Embryonic facial prominence (tissue), 1 donor: ENCODE data around the gene ADGRG3.
"Not testable (repeated sequence)": the region's sequence is repeated elsewhere in the genome, so short reads cannot be mapped to it uniquely, and the experiment has no call there.

Experiments
- DNase-seq: peaks from one replicate; pipeline ENCODE4 v3.0.0-alpha.2; 2016; ENCODE audit errors: extremely low spot score

The ADGRG3 gene

DNA sequence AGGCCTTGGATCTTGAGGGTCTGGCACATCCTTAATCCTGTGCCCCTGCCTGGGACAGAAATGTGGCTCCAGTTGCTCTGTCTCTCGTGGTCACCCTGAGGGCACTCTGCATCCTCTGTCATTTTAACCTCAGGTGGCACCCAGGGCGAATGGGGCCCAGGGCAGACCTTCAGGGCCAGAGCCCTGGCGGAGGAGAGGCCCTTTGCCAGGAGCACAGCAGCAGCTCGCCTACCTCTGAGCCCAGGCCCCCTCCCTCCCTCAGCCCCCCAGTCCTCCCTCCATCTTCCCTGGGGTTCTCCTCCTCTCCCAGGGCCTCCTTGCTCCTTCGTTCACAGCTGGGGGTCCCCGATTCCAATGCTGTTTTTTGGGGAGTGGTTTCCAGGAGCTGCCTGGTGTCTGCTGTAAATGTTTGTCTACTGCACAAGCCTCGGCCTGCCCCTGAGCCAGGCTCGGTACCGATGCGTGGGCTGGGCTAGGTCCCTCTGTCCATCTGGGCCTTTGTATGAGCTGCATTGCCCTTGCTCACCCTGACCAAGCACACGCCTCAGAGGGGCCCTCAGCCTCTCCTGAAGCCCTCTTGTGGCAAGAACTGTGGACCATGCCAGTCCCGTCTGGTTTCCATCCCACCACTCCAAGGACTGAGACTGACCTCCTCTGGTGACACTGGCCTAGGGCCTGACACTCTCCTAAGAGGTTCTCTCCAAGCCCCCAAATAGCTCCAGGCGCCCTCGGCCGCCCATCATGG, 4.0 kb upstream of the ADGRG3 start:
- DNase-seq = no peak

DNA sequence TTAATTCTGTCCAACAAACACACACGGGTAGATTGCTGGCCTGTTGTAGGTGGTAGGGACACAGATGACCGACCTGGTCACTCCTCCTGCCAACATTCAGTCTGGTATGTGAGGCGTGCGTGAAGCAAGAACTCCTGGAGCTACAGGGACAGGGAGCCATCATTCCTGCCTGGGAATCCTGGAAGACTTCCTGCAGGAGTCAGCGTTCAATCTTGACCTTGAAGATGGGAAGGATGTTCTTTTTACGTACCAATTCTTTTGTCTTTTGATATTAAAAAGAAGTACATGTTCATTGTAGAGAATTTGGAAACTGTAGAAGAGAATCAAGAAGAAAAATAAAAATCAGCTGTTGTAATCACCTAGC, 3.5 kb upstream of the ADGRG3 start:
- DNase-seq = no peak

DNA sequence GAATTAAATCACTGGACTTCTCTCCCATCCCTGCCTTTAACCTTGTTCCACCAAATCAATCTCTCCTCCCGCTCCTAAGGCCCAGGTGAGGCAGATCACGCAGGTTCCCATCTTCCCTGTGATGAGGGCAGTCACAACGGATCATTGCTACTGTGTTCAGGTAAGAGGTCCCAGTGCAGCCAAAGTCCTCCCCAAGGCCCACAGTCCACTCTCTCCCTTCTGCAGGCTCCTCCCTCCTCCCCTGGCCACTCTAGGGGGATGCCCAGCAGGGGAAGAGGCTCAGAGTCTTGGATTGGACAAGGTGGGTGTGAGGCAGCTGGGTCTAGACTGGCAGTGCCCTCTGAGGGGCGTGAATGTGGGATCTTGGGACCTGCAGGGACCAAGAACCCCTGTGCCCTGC, 2.6 kb upstream of the ADGRG3 start:
- DNase-seq = no peak

DNA sequence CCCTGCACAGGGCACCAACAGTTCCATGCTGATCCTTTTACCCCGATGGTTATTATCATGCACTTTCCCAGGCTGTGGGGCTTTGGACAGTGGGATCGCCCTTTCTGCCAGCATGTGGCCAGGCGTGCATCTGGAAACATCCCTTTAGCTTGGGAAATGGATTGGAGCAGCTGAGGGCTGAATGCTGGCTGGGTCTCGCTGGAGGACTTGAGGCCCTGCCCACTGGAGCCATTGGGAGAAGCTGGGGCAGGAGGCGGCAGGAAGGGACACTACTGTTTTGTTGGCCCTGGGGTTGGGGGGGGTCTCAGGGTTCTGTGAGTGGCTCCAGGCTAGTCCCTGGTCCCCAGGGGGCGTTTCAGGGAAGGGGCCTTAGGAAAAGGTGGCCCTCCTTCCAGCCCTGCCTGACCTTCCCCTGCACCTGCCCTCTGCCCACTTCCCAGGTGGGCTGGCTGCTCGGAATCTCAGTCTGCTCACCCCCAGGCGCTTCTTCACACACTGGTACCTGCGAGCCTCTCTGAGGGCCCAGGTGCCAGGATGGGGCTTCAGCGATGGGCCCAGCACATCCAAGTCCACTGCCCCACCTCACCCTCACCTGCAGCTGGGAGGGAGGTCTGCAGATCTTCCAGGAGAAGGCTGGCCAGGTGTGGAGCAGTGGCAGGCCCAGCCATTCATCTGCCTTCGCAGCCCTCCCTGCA, 1.6 kb upstream of the ADGRG3 start:
- DNase-seq = no peak

DNA sequence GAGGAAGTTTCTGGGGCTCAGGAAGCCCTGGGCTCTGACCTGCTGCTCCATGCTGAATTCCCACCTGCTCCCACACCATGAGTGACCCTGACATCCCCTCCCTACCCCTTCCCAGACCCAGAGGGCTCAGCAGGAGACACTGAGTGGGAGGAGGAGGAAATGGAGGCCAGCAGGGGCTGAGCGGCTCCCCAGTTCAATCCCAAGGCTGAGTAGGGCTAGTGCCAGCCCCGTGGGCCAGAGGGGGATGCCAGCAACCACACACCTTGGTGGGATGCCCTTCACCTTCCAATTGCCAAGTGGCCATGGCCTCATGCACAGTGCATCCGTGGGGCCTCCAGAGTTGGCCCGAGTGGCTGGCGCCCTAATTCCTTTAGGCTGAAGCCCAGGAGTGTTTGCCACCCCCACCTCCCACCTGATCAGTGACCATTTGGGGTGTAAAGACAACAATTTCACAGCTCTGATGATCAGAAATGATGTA, 1.0 kb upstream of the ADGRG3 start:
- no peak for DNase-seq

DNA sequence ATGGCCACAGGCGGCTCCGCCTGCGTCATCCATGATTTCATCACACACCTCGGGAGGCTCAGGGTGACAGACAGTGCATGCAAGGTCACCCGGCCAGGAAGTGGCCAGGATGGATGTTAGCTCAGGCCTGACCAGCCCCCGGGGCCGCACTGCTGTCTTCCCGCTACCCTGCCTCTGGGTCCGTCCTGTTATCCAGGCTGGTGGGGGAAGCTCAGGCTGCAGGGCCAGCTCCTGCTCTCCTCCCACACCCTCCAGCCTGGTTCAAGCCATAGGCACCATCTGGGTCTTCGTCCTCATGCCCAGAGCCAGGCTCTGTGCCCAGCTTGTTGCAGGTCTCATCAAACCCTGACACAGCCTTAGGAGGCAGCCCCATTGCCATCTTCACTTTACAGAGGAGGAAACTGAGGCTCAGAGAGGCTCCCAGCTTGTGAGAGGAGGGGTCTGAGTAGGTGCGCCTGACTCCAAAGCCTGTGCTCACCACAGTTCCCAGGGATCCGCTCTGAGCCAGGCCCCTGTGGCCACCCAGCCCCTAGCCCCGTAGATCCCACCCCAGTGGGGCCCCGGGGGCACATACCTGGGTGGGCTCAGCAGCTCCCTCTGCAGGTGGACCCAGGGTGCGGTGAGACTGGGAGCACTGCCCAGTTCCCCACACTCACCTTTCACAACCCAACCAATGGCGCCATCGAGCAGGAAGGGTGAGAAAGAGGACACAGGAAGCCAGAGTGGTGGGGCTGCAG, 412 bp upstream of the ADGRG3 start:
- DNase-seq = no peak

DNA sequence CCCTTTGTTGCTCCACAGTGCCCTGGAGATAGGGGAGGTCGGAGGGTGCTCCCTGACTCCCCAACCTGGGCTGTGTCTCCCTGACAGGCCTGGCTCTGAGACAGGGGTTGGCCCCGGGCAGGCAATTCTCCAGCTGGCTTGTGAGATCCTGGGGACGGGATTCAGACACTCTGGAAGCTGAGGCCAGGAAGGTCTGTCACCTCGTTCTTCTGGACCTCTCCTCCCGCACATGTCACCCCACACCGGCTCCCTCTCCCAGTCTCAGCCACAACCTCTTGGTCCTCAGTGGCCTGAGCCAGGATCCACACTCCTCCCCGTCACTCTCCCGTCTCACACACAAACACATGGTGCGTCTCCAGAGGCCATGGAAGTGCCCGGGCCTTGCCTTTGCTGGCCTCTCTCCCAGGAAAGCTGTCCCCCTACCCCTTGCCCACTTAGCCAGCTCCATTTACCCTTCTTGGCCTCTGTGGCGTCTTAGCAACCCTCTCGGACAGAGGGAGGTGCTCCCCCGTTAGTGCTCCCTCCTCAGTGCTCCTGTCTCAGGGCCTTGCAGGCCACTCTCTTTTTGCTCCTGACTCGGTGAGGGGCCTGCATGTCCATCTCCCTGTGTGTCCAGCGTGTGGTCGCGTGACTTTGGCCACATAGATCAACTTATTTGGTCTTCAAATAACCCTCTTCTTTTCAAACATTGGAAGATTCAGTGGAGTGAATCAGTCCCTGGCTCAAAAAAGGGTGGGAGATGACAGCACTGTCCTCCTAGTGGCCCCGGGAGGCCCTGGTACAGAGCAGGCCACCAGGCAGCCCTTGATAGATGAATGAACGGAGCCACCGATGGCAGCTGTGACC, 747 bp downstream of the ADGRG3 start:
- DNase-seq = no peak

DNA sequence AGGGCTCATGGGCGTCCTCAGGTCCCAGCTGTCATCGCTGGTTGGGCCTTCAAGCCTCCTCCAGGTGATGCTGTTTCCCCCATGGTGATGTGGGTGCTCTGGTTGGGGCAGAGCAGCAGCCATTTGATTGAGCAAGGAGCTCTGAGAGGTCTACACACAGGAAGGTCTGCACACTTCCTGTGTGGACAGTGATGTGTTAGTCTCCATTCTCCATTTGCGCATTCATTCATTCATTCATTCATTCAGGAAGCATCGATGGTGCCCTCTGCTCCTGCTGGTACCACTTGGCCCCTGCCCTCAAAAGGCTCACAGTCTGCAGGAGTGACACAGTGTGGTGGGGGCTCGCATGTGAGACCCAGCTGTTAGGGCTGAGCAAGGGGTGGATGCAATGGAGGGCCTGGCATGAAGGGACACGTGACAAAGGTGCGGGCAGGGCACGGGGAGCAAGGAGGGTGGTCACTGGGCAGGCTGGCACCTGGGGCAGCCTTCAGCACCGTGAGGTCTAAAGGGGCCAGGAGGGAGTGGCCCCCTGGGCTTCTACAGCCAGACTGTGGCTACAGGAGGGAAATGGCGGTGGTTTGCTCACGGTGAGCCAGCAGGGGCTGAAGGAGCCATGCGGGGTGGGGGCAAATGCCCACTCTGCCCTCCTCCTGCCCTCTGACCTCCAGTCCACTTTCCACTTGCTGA, 1.5 kb downstream of the ADGRG3 start:
- no peak for DNase-seq

DNA sequence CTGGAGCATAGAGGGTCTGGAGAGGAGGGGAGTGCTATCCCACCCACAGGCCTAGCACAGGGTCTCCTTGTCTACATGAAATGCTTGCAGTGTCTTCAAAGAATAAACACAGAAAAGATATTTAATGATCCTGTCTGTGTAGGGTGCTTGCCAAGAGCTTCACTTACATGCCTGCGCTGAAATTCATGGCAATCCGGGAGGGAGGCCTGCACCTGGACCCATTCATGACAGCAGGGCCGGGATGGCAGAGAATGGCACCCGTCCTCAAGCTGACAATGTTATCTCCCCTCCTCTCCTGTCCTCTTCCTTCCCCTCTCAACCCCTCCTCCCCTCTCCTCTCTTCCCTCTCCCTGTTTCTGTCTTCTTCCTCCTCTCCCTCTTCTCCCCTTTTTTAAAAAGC, 2.1 kb downstream of the ADGRG3 start:
- no peak for DNase-seq

DNA sequence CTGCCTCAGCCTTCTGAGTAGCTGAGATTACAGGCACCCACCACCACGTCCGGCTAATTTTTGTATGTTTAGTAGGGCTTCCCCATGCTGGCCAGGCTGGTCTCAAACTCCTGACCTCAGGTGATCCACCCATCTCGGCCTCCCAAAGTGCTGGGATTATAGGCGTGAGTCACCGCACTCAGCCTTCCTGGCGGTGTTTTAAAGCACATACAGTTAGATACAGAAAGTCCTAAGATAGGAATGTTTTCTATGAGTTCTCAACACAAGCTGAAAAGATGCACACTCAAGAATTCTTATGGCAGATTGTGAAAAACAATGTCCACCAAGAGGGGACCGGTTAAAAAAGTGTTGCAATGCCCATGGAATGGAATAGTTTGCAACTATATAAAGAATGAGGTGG, 3.3 kb downstream of the ADGRG3 start:
- DNase-seq = not testable (repeated sequence)

DNA sequence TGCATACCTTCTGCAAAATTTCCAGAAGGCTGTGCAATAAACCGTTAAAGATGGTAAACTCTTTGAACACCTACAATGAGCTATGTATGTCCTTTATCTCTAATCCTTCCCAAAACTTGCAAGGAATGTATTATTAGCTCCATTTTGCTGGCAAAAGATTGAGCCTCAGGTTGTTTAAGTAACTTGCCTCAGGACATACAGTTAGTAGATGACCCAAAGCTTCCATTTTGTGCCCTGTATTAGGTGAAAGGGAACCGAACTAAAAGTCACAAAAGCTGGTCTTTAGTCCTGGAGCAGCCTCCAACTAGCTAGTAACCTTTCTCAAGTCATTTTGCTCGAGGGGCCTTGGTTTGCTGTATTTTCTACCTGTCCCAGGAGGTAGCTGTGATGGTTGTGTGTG, 4.3 kb downstream of the ADGRG3 start:
- DNase-seq = no peak

DNA sequence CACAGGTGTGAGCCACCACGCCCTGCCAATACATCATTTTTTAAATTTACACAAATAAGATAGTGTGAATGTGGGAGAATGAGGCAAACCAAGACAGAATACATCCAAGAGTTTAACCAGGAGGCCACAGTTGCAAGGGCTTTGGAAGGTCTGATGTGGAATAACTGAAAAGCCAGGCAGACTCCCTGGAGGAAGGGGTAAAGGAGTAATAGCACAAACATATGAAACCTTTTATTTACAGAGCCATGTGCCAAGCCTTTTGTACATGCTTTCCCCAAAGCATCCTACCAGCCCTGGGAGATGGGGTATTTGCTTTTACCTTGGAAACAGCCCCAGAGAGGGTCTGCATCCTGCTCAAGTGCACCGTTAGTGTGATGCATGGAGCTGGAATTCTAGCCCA, 4.7 kb downstream of the ADGRG3 start:
- no peak for DNase-seq

DNA sequence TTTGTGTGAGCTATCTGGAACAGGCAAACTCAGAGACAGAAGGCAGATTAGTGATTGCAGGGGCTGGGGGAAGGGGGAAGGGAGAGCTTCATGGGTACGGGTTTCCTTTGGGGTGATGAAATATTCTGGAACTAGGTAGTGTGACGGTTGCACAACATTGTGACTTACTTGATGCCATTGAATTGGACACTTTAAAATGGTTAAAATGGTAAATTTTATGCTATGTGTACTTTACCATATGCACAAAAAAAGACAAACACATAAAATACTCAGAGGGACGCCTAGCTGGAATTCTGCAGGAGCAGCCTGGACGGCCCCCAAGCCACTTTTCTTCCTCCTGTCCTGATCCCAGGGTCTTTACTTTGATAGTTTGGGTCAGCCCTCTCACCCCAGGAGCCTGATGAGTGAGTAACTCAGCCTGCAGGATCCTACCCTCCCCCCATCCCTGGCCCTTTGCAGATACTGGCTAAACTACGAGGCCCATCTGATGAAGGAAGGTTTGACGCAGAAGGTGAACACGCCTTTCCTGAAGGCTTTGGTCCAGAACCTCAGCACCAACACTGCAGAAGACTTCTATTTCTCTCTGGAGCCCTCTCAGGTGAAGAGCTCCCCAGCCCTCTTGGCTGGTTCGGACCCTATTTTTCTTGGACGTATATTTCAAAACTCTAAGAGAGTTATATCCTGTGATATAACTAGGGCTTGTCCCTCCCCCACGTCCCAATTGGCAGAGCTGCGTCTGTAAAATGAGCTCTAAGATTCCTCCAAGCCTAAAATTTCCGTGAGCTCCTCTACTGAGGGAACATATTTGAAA, 7.8 kb downstream of the ADGRG3 start:
- no peak for DNase-seq

DNA sequence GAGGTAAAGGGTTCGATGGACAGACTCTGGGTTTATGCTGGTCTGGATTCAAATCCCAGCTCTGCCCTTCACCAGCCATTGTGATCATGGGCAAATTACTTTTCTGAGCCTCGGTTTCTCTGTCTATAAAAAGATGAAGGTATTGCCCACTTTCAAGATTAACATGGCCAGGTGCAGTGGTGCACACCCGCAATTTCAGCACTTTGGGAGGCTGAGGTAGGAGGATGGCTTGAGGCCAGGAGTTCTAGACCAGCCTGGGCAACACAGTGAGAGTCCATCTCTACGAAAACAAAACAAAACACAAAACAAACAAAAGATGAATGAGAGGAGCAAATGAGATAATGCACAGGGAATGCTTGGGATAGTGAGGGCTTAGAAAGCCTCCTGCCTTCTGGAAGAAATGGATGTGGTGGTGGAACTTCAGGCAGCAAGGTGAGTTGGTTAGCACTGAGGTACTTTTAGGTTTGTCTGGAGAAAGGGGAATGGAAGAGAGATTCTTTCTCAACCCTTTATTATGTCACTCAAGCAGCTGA, 8.5 kb downstream of the ADGRG3 start:
- no peak for DNase-seq

DNA sequence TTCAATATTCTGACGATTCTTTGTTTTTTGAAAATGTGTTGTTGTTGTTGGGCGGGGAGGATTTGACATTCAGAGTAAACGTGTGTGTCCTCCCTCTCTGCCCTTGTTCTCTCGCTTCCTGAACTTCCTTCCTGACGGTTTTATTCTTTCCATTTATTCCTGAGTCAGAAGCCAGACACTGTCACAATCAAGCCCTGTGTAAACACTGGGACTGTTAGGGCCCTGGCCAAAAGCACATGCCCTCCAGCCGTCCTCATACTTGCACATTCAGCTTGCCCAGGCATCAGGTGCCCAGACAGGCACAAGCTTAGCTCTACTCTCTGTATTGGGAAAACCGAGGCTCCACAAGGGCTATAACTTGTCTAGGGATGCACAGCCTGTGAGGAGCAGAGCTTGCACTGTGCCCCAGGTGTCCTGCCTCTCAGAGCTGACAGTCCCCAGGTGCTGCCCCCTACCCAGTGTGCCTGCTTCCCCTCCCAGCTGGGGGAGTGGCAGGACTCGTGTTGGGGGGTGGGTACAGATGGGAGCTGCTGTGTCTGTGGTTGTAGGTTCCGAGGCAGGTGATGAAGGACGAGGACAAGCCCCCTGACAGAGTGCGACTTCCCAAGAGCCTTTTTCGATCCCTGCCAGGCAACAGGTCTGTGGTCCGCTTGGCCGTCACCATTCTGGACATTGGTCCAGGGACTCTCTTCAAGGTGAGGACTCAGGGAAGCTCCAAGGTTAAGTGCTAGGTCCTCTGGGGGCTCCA, 9.7 kb downstream of the ADGRG3 start:
- DNase-seq = no peak

DNA sequence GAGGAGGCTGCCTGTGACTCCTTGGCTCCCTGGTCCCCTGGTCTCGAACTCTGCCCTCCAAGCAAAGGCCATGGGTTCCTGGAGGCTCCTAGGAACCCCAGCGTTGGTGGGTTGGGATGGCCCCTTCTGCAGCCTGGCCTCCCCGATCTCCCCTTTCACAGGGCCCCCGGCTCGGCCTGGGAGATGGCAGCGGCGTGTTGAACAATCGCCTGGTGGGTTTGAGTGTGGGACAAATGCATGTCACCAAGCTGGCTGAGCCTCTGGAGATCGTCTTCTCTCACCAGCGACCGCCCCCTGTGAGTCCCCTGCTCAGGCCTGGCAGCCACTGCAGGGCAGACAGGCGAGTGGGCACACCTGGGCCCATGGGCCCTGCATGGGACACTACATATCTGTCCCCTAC, 10.9 kb downstream of the ADGRG3 start:
- DNase-seq = no peak

DNA sequence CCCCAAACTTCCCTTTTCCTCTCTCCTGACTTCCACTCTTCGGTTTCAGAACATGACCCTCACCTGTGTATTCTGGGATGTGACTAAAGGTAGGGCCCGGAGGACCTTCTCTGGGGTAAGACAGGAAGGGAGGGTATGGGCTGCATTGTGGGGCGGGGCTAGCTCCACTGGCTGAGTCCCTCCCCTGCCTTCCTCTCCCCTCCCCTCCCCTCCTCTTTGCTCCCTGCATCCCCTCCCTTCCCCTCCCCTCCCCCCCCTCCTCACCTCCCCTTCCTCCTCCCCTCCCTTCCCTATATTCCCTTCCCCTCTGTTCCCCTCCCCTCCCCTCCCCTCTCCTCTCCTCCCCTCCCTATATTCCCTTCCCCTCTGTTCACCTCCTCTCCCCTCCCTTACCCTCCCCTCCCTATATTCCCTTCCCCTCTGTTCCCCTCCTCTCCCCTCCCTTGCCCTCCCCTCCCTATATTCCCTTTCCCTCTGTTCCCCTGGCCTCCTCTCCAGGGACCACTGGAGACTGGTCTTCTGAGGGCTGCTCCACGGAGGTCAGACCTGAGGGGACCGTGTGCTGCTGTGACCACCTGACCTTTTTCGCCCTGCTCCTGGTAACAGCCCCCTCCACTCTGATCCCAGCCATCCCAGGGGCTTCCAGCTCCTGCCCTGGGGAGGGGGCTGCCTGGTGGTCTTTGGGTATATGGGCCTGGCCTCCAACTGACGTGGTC, 11.8 kb downstream of the ADGRG3 start:
- no peak for DNase-seq

DNA sequence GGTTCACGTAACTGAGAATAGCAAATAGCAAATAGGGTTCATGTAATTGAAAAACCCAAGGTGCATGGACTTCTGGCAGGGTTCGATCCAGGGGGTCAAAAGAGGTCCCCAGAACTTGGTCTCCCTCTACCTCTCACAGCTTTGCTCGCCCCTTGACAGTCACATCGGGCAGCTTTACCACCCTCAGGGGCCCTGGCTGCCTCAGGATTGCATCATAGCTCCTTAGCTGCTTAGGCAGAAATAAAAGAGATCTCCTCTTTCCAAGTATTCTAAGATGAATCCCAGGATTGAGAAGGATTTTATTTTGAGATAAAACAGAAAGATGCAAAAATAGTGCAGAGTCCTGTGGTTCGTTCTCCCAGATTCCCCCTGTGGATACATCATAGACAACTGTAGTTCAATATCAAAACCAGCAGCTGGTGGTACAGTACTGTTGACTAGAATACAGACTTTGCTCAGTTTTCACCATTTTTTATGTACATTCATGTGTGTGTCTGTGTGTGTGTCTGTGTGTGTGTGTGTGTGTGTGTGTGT, 12.8 kb downstream of the ADGRG3 start:
- DNase-seq = no peak
